ENCODE measurements around the gene ASRGL1. TPM values are rescaled to one million over a fixed set of nuclear protein-coding genes. Genes with fewer than 3 reads are reported as not detected.
A peak's percentile ranks its signal among the peaks of the same experiment; 100 is the strongest.

Gene ASRGL1
- total RNA-seq, 1 donor: 0.18 TPM

GRCh38 chr11:62433904-62434276, 96.6 kb downstream of the ASRGL1 start:
- DNase-seq (ENCODE audit: low read depth): no peak
- TF ChIP-seq CTCF (IDR thresholded peaks at IDR 0.05; ENCODE audit: insufficient read depth, low read length): no peak
- H3K4me3 ChIP-seq (ENCODE audit: low read depth, low read length): no peak overlapping the region

- no peak overlapping the region for H3K4me3 ChIP-seq (ENCODE audit: low read depth, low read length)
- no peak for TF ChIP-seq CTCF (IDR thresholded peaks at IDR 0.05; ENCODE audit: insufficient read depth, low read length)
- DNase-seq (ENCODE audit: low read depth): no peak
Measured at GRCh38 chr11:62435846-62436660, 98.8 kb downstream of the ASRGL1 start.

GRCh38 chr11:62437616-62438015, 100.4 kb downstream of the ASRGL1 start:
- no peak for TF ChIP-seq CTCF (IDR thresholded peaks at IDR 0.05; ENCODE audit: insufficient read depth, low read length)
- no peak overlapping the region for H3K4me3 ChIP-seq (ENCODE audit: low read depth, low read length)
- DNase-seq (ENCODE audit: low read depth): no peak

- no peak overlapping the region for H3K4me3 ChIP-seq (ENCODE audit: low read depth, low read length)
- DNase-seq (ENCODE audit: low read depth): no peak
- TF ChIP-seq CTCF (IDR thresholded peaks at IDR 0.05; ENCODE audit: insufficient read depth, low read length): no peak
Measured at GRCh38 chr11:62438641-62439040, 101.4 kb downstream of the ASRGL1 start.

GRCh38 chr11:62439785-62440602, 102.7 kb downstream of the ASRGL1 start:
- TF ChIP-seq CTCF (IDR thresholded peaks at IDR 0.05; ENCODE audit: insufficient read depth, low read length): peak; percentile 33
- peak; percentile 89 for DNase-seq (ENCODE audit: low read depth)
- no peak overlapping the region for H3K4me3 ChIP-seq (ENCODE audit: low read depth, low read length)

Other genes starting within 250 kb of the ASRGL1 start
- gene INCENP, start 213.4 kb upstream of the ASRGL1 start, total RNA-seq (ENCODE audit: low replicate concordance): 3.2 and 47.5 TPM in 2 replicates
- not detected in 2 replicates for gene SCGB1D1, start 147.2 kb upstream of the ASRGL1 start, total RNA-seq (ENCODE audit: low replicate concordance)
- not detected in 2 replicates for gene SCGB2A1, start 128.8 kb upstream of the ASRGL1 start, total RNA-seq (ENCODE audit: low replicate concordance)
- gene SCGB1D2, start 95.2 kb upstream of the ASRGL1 start, total RNA-seq (ENCODE audit: low replicate concordance): not detected in 2 replicates
- not detected in 2 replicates for gene SCGB2A2, start 67.3 kb upstream of the ASRGL1 start, total RNA-seq (ENCODE audit: low replicate concordance)
- gene SCGB1D4, start 38.4 kb upstream of the ASRGL1 start, total RNA-seq (ENCODE audit: low replicate concordance): not detected in 2 replicates
- not detected in 2 replicates for gene SCGB1A1, start 81.6 kb downstream of the ASRGL1 start, total RNA-seq (ENCODE audit: low replicate concordance)
- 737 and 1,851 TPM in 2 replicates for gene AHNAK, start 209.4 kb downstream of the ASRGL1 start, total RNA-seq (ENCODE audit: low replicate concordance)
- gene EEF1G, start 236.4 kb downstream of the ASRGL1 start, total RNA-seq (ENCODE audit: low replicate concordance): 1,443 and 1,493 TPM in 2 replicates